ENCODE data around the gene MMP25. TPM values are rescaled to one million over a fixed set of nuclear protein-coding genes. Genes with fewer than 3 reads are reported as not detected.
A peak's percentile ranks its signal among the peaks of the same experiment; 100 is the strongest.
"Not testable (repeated sequence)": the region's sequence is repeated elsewhere in the genome, so short reads cannot be mapped to it uniquely, and the experiment has no call there.

The MMP25 gene
- polyA plus RNA-seq, 1 experiment = not detected

GRCh38 chr16:3066440-3066748, 20.0 kb downstream of the MMP25 start:
- peak overlapping the region; percentile 51 for H3K4me3 ChIP-seq (ENCODE audit: low read depth, low read length)
- H3K27ac ChIP-seq (ENCODE audit: low read depth, low read length) = no peak overlapping the region
- POLR2A ChIA-PET = no interaction called here
- H3K9me3 ChIP-seq (ENCODE audit: control insufficient read depth, insufficient read depth, low read length) = no peaks in the 10 kb centered on the region
- no peaks in the 10 kb centered on the region for H3K27me3 ChIP-seq (ENCODE audit: control insufficient read depth, insufficient read depth, low read length)
- TF ChIP-seq CTCF (IDR thresholded peaks at IDR 0.05; ENCODE audit: low read depth, low read length) = no peak
- DNase-seq (ENCODE audit: low read depth, low spot score) = no peak
- CTCF ChIA-PET = interaction anchor here (1.1 kb wide), 1 partner anchor 35 kb away, joined by 3 read pairs; no protein-coding TSS in a partner anchor

DNA sequence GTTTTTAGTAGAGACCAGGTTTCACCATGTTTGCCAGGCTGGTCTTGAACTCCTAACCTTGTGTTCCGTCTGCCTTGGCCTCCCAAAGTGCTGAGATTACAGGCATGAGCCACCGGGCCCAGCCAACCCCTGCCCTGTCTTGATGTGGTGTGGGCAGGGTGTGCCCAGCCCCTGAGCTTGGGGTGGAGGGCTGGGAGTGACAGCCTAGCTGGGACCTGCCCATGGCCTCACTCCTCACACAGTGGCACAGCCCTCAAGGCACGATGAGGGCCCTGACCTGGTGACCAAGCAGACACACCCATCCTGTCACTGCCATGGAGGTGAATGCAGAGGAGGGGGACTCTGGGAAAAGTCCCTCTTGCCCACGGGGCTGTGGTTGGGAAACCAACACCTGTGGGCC, 22.1 kb downstream of the MMP25 start:
- H3K27me3 ChIP-seq (ENCODE audit: control insufficient read depth, insufficient read depth, low read length) = no peaks in the 10 kb centered on the region
- H3K27ac ChIP-seq (ENCODE audit: low read depth, low read length) = no peak overlapping the region
- TF ChIP-seq CTCF (IDR thresholded peaks at IDR 0.05; ENCODE audit: low read depth, low read length) = no peak
- CTCF ChIA-PET = no interaction called here
- no peak for DNase-seq (ENCODE audit: low read depth, low spot score)
- no peak overlapping the region for H3K4me3 ChIP-seq (ENCODE audit: low read depth, low read length)
- POLR2A ChIA-PET = interaction anchor here (0.5 kb wide), 1 partner anchor 1390 kb away, joined by 5 read pairs; no protein-coding TSS in a partner anchor
- no peaks in the 10 kb centered on the region for H3K9me3 ChIP-seq (ENCODE audit: control insufficient read depth, insufficient read depth, low read length)

DNA sequence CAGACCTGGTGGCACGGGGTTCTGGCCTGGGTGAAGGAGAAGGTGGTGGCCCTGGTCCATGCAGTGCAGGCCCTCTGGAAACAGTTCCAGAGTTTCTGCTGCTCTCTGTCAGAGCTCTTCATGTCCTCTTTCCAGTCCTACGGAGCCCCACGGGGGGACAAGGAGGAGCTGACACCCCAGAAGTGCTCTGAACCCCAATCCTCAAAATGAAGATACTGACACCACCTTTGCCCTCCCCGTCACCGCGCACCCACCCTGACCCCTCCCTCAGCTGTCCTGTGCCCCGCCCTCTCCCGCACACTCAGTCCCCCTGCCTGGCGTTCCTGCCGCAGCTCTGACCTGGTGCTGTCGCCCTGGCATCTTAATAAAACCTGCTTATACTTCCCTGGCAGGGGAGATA, 22.8 kb downstream of the MMP25 start:
- POLR2A ChIA-PET; H3K9me3 ChIP-seq (ENCODE audit: control insufficient read depth, insufficient read depth, low read length); H3K27ac ChIP-seq (ENCODE audit: low read depth, low read length); CTCF ChIA-PET; DNase-seq (ENCODE audit: low read depth, low spot score); H3K4me3 ChIP-seq (ENCODE audit: low read depth, low read length); H3K27me3 ChIP-seq (ENCODE audit: control insufficient read depth, insufficient read depth, low read length): not testable (repeated sequence)

- Histone ChIP-seq H3K27me3 (ENCODE audit: control insufficient read depth, insufficient read depth, low read length) (no peaks in the 10 kb centered on the region), H3K27ac (ENCODE audit: low read depth, low read length) (no peak overlapping the region), H3K4me3 (ENCODE audit: low read depth, low read length) (no peak overlapping the region), H3K9me3 (ENCODE audit: control insufficient read depth, insufficient read depth, low read length) (no peaks in the 10 kb centered on the region)
- TF ChIP-seq CTCF (IDR thresholded peaks at IDR 0.05; ENCODE audit: low read depth, low read length) = no peak
- CTCF ChIA-PET = no interaction called here
- POLR2A ChIA-PET = no interaction called here
- DNase-seq (ENCODE audit: low read depth, low spot score) = no peak
Observed at GRCh38 chr16:3070608-3071111, 24.3 kb downstream of the MMP25 start.

GRCh38 chr16:3071655-3072054, 25.3 kb downstream of the MMP25 start:
- Histone ChIP-seq H3K27me3 (ENCODE audit: control insufficient read depth, insufficient read depth, low read length) (peaks cover 5% of the 10 kb centered on the region), H3K9me3 (ENCODE audit: control insufficient read depth, insufficient read depth, low read length) (no peaks in the 10 kb centered on the region), H3K4me3 (ENCODE audit: low read depth, low read length) (no peak overlapping the region), H3K27ac (ENCODE audit: low read depth, low read length) (no peak overlapping the region)
- ChIA-PET CTCF (no interaction called here), POLR2A (no interaction called here)
- no peak for TF ChIP-seq CTCF (IDR thresholded peaks at IDR 0.05; ENCODE audit: low read depth, low read length)
- DNase-seq (ENCODE audit: low read depth, low spot score) = no peak

GRCh38 chr16:3072148-3072547, 25.8 kb downstream of the MMP25 start:
- H3K27me3 ChIP-seq (ENCODE audit: control insufficient read depth, insufficient read depth, low read length); POLR2A ChIA-PET; CTCF ChIA-PET; H3K4me3 ChIP-seq (ENCODE audit: low read depth, low read length); H3K9me3 ChIP-seq (ENCODE audit: control insufficient read depth, insufficient read depth, low read length); H3K27ac ChIP-seq (ENCODE audit: low read depth, low read length); DNase-seq (ENCODE audit: low read depth, low spot score): not testable (repeated sequence)

- H3K27ac ChIP-seq (ENCODE audit: low read depth, low read length); H3K9me3 ChIP-seq (ENCODE audit: control insufficient read depth, insufficient read depth, low read length); POLR2A ChIA-PET; CTCF ChIA-PET; H3K4me3 ChIP-seq (ENCODE audit: low read depth, low read length); DNase-seq (ENCODE audit: low read depth, low spot score): not testable (repeated sequence)
- H3K27me3 ChIP-seq (ENCODE audit: control insufficient read depth, insufficient read depth, low read length) = peaks cover 13% of the 10 kb centered on the region
Observed at GRCh38 chr16:3072576-3073263, 26.4 kb downstream of the MMP25 start.

Data from AG04450 (cell line).